Stimulated activated naive B cell treated with anti-CD40 and anti-IgM and Interleukin-4, amounts not matched to agents 10 μg/mL and 1 μg/mL and 100 μg/mL, for 72 hours (primary cell): ENCODE measurements around the gene SLC16A11.
"Not testable (repeated sequence)": the region's sequence is repeated elsewhere in the genome, so short reads cannot be mapped to it uniquely, and the experiment has no call there.

Experiments
- ATAC-seq, 2 donors: fragments of 150-1000 bp; cut with Tn5 transposase; replicated peaks; 2 replicates each; pipeline ENCODE4 v1.10.0; 2021; ENCODE audit warnings: moderate library complexity in 1 of 2
- DNase-seq: peaks from one replicate; pipeline ENCODE4 v3.0.0; 2021
- H3K27ac Mint-ChIP-seq: one replicate; pipeline ENCODE4 v1.8.0; 2022; ENCODE audit warnings: mild to moderate bottlenecking, mixed read lengths
- H3K27me3 Mint-ChIP-seq, 2 donors: one replicate each; pipeline ENCODE4 v1.8.0; 2022; ENCODE audit warnings: mixed read lengths in 2 of 2
- H3K36me3 Mint-ChIP-seq, 2 donors: one replicate each; pipeline ENCODE4 v1.8.0; 2022; ENCODE audit warnings: mixed read lengths in 2 of 2, mild to moderate bottlenecking in 1 of 2
- H3K4me1 Mint-ChIP-seq, 2 donors: one replicate each; pipeline ENCODE4 v1.8.0; 2022; ENCODE audit warnings: mixed read lengths in 2 of 2, mild to moderate bottlenecking in 1 of 2
- H3K4me3 Mint-ChIP-seq, 2 donors: one replicate each; pipeline ENCODE4 v1.8.0; 2022; ENCODE audit warnings: mild to moderate bottlenecking in 2 of 2, mixed read lengths in 2 of 2, moderate library complexity in 1 of 2
- H3K9me3 Mint-ChIP-seq, 2 donors: one replicate each; pipeline ENCODE4 v1.8.0; 2022; ENCODE audit warnings: mixed read lengths in 2 of 2, mild to moderate bottlenecking in 1 of 2

The SLC16A11 gene

GRCh38 chr17:6998855-6999508 is 44.9 kb downstream of the SLC16A11 start:
- Mint-ChIP-seq H3K4me1 (peaks cover 10 to 18% of the 10 kb centered on the region in 2 donors), H3K27me3 (no peaks in the 10 kb centered on the region), H3K36me3 (peaks cover 46 to 71% of the 10 kb centered on the region in 2 donors), H3K27ac (peak overlapping the region; percentile 11), H3K9me3 (no peaks in the 10 kb centered on the region), H3K4me3 (no peak overlapping the region)
- ATAC-seq (no peak), DNase-seq (no peak)

- peaks cover 42 to 63% of the 10 kb centered on the region in 2 donors for H3K36me3 Mint-ChIP-seq
- DNase-seq: no peak
- no peak for ATAC-seq
- H3K4me1 Mint-ChIP-seq: peaks cover 13 to 16% of the 10 kb centered on the region in 2 donors
- H3K9me3 Mint-ChIP-seq: no peaks in the 10 kb centered on the region
- no peaks in the 10 kb centered on the region for H3K27me3 Mint-ChIP-seq
- no peak overlapping the region for H3K4me3 Mint-ChIP-seq
- H3K27ac Mint-ChIP-seq: no peak overlapping the region
These were observed 46.7 kb downstream of the SLC16A11 start for GRCh38 chr17:6997171-6997570.

DNA sequence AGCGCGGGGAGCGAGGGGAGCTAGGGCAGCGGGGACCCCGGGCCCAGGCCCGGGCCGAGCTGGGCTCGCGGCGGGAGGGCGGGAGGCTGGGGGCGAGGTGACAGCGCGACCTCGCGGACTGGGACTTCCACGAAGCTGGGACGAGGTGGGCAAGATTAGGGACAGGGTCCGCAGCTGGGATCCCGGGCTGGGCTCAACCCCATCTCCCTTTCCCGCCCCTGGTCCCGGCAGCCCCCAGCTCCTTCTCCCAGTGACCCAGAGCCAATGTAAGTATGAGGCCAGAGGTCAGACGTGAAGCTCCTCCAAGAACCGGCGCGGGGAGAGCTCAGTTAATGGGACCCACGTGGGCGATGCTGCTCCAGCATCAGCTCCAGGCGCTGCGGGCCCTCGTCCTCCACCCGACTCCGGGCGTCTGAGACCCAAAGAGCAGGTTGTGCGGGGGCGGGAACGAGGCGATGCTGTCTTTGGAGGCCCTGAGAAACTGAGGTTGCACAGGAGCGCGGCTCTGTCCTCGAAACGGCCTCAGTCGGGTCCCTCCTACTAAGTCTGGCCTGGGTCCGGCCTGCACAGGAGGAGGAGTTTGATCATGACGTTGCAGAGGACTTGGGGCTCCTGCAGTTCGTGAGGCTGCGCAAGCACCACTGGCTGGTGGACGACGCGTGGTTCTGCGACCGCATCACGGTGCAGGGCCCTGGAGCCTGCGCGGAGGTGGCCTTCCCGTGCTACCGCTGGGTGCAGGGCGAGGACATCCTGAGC is 47.5 kb downstream of the SLC16A11 start:
- no peaks in the 10 kb centered on the region for H3K9me3 Mint-ChIP-seq
- ATAC-seq (no peak), DNase-seq (no peak)
- H3K36me3 Mint-ChIP-seq: peaks cover 41 to 57% of the 10 kb centered on the region in 2 donors
- no peak overlapping the region for H3K4me3 Mint-ChIP-seq
- peak overlapping the region; percentile 20 for H3K27ac Mint-ChIP-seq
- H3K27me3 Mint-ChIP-seq: no peaks in the 10 kb centered on the region
- H3K4me1 Mint-ChIP-seq: peaks cover 14 to 16% of the 10 kb centered on the region in 2 donors

DNA sequence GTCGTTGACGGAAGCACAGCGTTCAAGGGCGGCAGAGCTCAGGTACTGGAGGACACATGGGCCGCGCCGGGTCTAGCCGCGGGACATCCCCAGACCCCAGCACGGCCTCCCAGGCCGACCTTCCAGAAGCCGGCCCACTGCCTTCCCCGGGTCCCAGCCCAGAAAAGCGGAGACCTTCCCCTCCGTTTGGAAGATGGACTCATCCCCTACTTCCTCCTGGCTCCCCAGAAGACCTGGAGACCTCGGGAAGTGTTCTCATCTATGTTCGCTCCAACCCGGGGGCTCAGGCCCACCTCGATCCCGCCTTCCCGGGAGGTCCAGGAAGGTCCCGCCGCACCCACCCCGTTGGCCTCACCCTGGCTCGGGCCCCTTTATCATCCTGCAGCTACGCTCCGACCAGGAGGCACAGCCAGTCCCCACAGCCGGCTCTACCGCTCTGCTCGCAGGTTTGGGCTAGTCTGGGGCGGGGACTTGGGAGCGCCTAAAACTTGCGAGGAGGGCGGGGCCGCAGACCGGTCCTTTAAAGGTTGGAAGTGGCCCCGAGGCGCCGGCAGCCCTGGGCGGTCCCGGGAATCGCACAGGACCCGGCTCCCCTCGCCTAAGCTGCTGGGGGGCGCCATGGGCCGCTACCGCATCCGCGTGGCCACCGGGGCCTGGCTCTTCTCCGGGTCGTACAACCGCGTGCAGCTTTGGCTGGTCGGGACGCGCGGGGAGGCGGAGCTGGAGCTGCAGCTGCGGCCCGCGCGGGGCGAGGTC is 48.2 kb downstream of the SLC16A11 start, which contains the start of gene ALOX12:
Gene ALOX12, plus strand, starts transcription at position 550 of the 756 bp plus-strand sequence. Its CDS starts 69 bp downstream, at position 619.
- no peak for DNase-seq
- peaks cover 38 to 51% of the 10 kb centered on the region in 2 donors for H3K36me3 Mint-ChIP-seq
- ATAC-seq: peak; percentile 48 to 51
- H3K27ac Mint-ChIP-seq: peak within 1 kb of the TSS; percentile 20
- H3K4me1 Mint-ChIP-seq: peaks cover 12 to 17% of the 10 kb centered on the region in 2 donors
- peak within 1 kb of the TSS; percentile 32 to 44 for H3K4me3 Mint-ChIP-seq
- no peaks in the 10 kb centered on the region for H3K27me3 Mint-ChIP-seq
- no peaks in the 10 kb centered on the region for H3K9me3 Mint-ChIP-seq

DNA sequence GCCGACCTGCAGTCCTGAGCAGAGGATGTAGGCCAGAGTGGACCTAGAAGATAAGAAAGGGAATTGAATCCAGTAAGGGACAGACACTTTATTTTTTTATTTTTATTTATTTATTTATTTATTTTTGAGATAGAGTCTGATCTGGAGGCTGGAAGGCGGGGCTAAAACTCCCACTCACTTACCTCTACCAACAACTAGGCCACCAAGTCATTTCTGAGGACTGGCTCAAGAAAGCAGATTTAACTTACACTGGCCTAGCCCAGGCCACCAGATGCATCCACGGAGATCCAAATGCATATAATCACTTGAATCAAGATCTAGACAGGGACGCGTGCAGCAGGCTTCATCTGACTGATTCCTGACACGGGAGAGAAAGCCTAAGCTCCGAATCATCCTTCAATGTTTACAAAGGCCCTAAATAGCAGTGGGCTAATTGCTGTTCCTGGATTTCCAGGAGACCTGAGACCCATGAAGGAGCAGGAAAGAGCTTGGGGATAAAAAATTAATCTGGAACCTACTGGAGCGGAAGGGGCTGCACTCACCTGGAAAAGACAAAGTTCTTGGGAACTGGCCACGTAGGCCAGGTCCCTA is 49.1 kb downstream of the SLC16A11 start:
- ATAC-seq: no peak
- H3K9me3 Mint-ChIP-seq: no peaks in the 10 kb centered on the region
- H3K27me3 Mint-ChIP-seq: no peaks in the 10 kb centered on the region
- peaks cover 12 to 13% of the 10 kb centered on the region in 2 donors for H3K4me1 Mint-ChIP-seq
- peaks cover 32 to 45% of the 10 kb centered on the region in 2 donors for H3K36me3 Mint-ChIP-seq
- DNase-seq: no peak
- H3K27ac Mint-ChIP-seq: no peak overlapping the region
- H3K4me3 Mint-ChIP-seq: no peak overlapping the region

- Mint-ChIP-seq H3K36me3 (peaks cover 26 to 39% of the 10 kb centered on the region in 2 donors), H3K27me3 (no peaks in the 10 kb centered on the region), H3K27ac (no peak overlapping the region), H3K4me3 (no peak overlapping the region), H3K4me1 (peaks cover 12 to 13% of the 10 kb centered on the region in 2 donors), H3K9me3 (no peaks in the 10 kb centered on the region)
- no peak for ATAC-seq
- DNase-seq: no peak
These were observed 49.7 kb downstream of the SLC16A11 start for GRCh38 chr17:6994118-6994598.

DNA sequence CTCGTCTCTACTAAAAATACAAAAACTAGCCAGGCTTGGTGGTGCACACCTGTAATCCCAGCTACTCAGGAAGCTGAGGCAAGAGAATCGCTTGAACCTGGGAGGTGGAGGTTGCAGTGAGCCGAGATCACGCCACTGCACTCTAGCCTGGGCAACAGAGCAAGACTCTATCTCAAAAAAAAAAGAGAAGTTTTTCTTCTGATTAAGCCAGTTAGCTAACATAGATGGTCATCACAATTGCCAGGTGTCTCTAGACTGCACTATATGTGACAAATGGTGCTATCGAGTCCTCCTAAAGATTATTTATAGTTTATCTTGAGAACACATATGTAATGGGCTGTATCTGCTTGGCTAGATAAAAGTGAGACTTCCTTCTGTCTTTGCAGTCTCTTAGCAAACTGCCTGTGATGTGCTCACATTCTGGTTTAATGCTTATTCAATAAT is 50.3 kb downstream of the SLC16A11 start:
- Mint-ChIP-seq H3K36me3 (peaks cover 26 to 37% of the 10 kb centered on the region in 2 donors), H3K4me1 (peaks cover 12 to 13% of the 10 kb centered on the region in 2 donors)
- not testable (repeated sequence) for H3K27me3 Mint-ChIP-seq, DNase-seq, ATAC-seq, H3K4me3 Mint-ChIP-seq, H3K27ac Mint-ChIP-seq, H3K9me3 Mint-ChIP-seq
